Karpas-422 (cell line): ENCODE measurements around the gene EBI3. TPM values are rescaled to one million over a fixed set of nuclear protein-coding genes. Genes with fewer than 3 reads are reported as not detected.
"Not testable (repeated sequence)": the region's sequence is repeated elsewhere in the genome, so short reads cannot be mapped to it uniquely, and the experiment has no call there.

ENCODE experiments used
- DNase-seq: peaks from one replicate; pipeline ENCODE4 v3.0.0-alpha.2; 2015
- H2AFZ ChIP-seq: fragments of 200-600 bp; sonication (generic); 2 replicates; pipeline ENCODE4 v1.6.1; 2014; ENCODE audit warnings: antibody characterized with exemption, low read length, mixed read lengths
- H3K27ac ChIP-seq: fragments of 200-600 bp; sonication (generic); 2 replicates; pipeline ENCODE4 v1.5.1; 2014; ENCODE audit warnings: mild to moderate bottlenecking, low read length, moderate library complexity
- H3K27me3 ChIP-seq: fragments of 200-600 bp; sonication (generic); 2 replicates; pipeline ENCODE4 v1.6.1; 2014; ENCODE audit warnings: low read length, mixed read lengths
- H3K36me3 ChIP-seq: fragments of 200-600 bp; sonication (generic); 2 replicates; pipeline ENCODE4 v1.6.1; 2014; ENCODE audit warnings: low read length, mixed read lengths; ENCODE audit not compliant: insufficient read depth
- H3K4me1 ChIP-seq: fragments of 200-600 bp; sonication (generic); 2 replicates; pipeline ENCODE4 v1.6.1; 2014; ENCODE audit warnings: mild to moderate bottlenecking, low read length, mixed read lengths
- H3K4me2 ChIP-seq: fragments of 200-600 bp; sonication (generic); 2 replicates; pipeline ENCODE4 v1.6.1; 2014; ENCODE audit warnings: low read length, low read depth, mild to moderate bottlenecking; ENCODE audit not compliant: poor library complexity, severe bottlenecking
- H3K4me3 ChIP-seq: fragments of 200-600 bp; sonication (generic); 2 replicates; pipeline ENCODE4 v1.5.1; 2014; ENCODE audit warnings: mild to moderate bottlenecking, antibody characterized with exemption, low read length, mixed read lengths
- H3K79me2 ChIP-seq: fragments of 200-600 bp; sonication (generic); 2 replicates; pipeline ENCODE4 v1.6.1; 2014; ENCODE audit warnings: mild to moderate bottlenecking, low read length, mixed read lengths
- H3K9ac ChIP-seq: fragments of 200-600 bp; sonication (generic); 2 replicates; pipeline ENCODE4 v1.6.0; 2014; ENCODE audit warnings: low read length
- H3K9me2 ChIP-seq: fragments of 200-600 bp; sonication (generic), shearing (Covaris generic); replicated peaks from 2 replicates; pipeline ENCODE4 v1.6.0; 2014; ENCODE audit warnings: mild to moderate bottlenecking, low read length, moderate library complexity; ENCODE audit not compliant: insufficient read depth
- H3K9me3 ChIP-seq: fragments of 300-700, 200-600 bp; sonication (generic); 2 replicates; pipeline ENCODE4 v1.6.1; 2014; ENCODE audit warnings: low read length, mixed read lengths
- H4K20me1 ChIP-seq: fragments of 200-600 bp; sonication (generic); 2 replicates; pipeline ENCODE4 v1.6.1; 2014; ENCODE audit warnings: mild to moderate bottlenecking, antibody characterized with exemption, low read length, low read depth; ENCODE audit not compliant: insufficient read depth
- total RNA-seq: library from RNA; depleted of rRNA; stranded (reverse); fragments of >200 nt; shearing (Covaris generic); gene quantifications from 2 replicates; pipeline ENCODE4 v1.2.3, GENCODE V29; 2014; ENCODE audit warnings: low replicate concordance; rRNA removed

EBI3 gene
- total RNA-seq, 1 experiment from 2014 or later: not detected

DNA sequence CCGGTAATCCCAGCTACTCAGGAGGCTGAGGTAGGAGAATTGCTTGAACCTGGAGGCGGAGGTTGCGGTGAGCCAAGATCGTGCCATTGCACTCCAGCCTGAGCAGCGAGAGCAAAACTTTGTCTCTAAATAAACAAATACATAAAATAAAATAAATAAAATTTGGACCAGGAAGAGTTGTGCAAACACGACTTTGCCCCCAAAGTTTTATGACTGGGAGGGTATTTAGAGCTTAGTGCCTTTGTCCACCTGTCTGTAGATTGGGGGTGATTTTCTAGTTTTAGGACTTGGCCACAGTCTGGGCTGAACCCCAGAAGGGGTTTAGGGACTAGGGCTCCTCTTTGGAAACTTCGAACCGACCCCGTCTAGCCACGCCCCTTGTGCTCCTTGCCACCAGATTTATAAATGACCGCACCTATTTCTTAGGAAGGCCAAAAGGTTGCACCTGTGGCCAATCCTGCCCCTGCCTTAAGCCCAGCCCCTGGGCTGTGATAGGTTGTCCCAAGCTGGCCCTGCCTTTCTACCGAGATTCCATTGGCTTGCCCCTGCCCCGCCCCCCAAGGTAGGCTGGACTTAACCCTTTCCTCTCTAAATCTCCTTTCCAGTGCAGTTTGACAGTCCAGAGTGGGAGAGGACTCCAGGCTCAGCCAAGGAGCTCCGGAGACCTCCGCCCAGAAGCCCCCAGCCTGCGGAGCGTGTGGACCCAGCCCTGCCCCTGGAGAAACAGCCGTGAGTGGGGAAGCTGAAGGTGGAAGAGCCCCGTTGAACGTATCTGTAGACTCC, 55.0 kb downstream of the EBI3 start:
- no peaks in the 10 kb centered on the region for H4K20me1 ChIP-seq
- no peak overlapping the region for H3K4me2 ChIP-seq
- H3K9ac ChIP-seq: no peak overlapping the region
- H3K79me2 ChIP-seq: no peaks in the 10 kb centered on the region
- no peaks in the 10 kb centered on the region for H3K9me2 ChIP-seq
- H3K9me3 ChIP-seq: no peaks in the 10 kb centered on the region
- no peak overlapping the region for H3K27ac ChIP-seq
- no peak overlapping the region for H3K4me3 ChIP-seq
- no peaks in the 10 kb centered on the region for H3K27me3 ChIP-seq
- peak; percentile 81 for DNase-seq
- no peaks in the 10 kb centered on the region for H3K4me1 ChIP-seq
- no peak overlapping the region for H2AFZ ChIP-seq
- no peaks in the 10 kb centered on the region for H3K36me3 ChIP-seq

DNA sequence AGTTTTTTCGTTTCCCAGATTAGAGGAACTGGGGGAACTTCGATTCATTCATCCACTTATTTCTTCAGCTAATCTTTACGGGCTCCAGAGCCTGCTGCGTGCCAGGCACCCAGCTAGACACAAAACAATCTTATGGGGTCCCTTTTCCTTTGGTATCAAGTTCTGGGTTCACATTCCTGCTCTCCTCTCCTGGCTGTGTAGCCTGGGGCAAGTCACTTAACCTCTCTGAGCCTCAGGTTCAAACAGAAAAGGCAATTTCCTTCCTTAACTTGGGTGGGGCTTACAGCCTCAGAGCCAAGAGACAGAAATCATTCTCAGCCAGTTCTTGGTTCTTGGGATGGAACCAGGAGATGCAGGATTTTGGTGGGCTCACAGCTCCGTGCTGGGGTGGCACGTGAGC, 55.7 kb downstream of the EBI3 start:
- no peaks in the 10 kb centered on the region for H3K36me3 ChIP-seq
- no peaks in the 10 kb centered on the region for H3K27me3 ChIP-seq
- DNase-seq: no peak
- no peaks in the 10 kb centered on the region for H3K9me3 ChIP-seq
- H3K9ac ChIP-seq: no peak overlapping the region
- no peaks in the 10 kb centered on the region for H4K20me1 ChIP-seq
- H3K4me3 ChIP-seq: no peak overlapping the region
- no peak overlapping the region for H2AFZ ChIP-seq
- no peak overlapping the region for H3K4me2 ChIP-seq
- H3K4me1 ChIP-seq: no peaks in the 10 kb centered on the region
- no peaks in the 10 kb centered on the region for H3K9me2 ChIP-seq
- no peak overlapping the region for H3K27ac ChIP-seq
- no peaks in the 10 kb centered on the region for H3K79me2 ChIP-seq

DNA sequence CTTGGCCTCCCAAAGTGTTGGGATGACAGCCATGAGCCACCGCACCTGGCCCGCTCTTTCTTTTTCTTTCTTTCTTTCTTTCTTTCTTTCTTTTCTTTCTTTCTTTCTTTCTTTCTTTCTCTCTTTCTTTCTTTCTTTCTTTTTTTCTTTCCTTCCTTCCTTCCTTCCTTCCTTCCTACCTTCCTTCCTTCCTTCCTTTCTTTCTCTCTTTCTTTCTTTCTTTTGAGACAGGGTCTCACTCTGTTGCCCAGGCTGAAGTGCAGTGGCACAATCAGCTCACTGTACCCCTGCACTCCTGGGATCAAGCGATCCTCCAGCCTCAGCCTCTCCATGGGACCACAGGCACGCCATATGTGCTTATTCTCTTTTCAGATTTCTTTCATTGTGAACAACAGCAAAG, 56.8 kb downstream of the EBI3 start:
- not testable (repeated sequence) for H3K79me2 ChIP-seq, H3K4me2 ChIP-seq, H3K9ac ChIP-seq, H3K4me3 ChIP-seq, H4K20me1 ChIP-seq, H3K9me3 ChIP-seq, H3K27me3 ChIP-seq, H2AFZ ChIP-seq, H3K4me1 ChIP-seq, H3K27ac ChIP-seq, H3K36me3 ChIP-seq, H3K9me2 ChIP-seq
- DNase-seq: peak; percentile 29

Other genes starting within 250 kb of the EBI3 start
- 1,644 and 3,073 TPM in 2 replicates for gene EEF2, start 244.1 kb upstream of the EBI3 start, total RNA-seq
- 17.3 and 55.1 TPM in 2 replicates for gene PIAS4, start 221.8 kb upstream of the EBI3 start, total RNA-seq
- gene ZBTB7A, start 162.6 kb upstream of the EBI3 start, total RNA-seq: 7.2 and 29.3 TPM in 2 replicates
- 106 and 270 TPM in 2 replicates for gene MAP2K2, start 105.4 kb upstream of the EBI3 start, total RNA-seq
- gene CREB3L3, start 75.9 kb upstream of the EBI3 start, total RNA-seq: not detected in 2 replicates
- 23.0 and 40.3 TPM in 2 replicates for gene SIRT6, start 47.0 kb upstream of the EBI3 start, total RNA-seq
- gene ANKRD24, start 46.8 kb upstream of the EBI3 start, total RNA-seq: 0.71 and 1.1 TPM in 2 replicates
- 5.6 and 16.7 TPM in 2 replicates for gene YJU2, start 17.6 kb downstream of the EBI3 start, total RNA-seq
- gene SHD, start 49.7 kb downstream of the EBI3 start, total RNA-seq: 0.61 TPM in 1 of 2 replicates, not detected in the other
- not detected in 2 replicates for gene TMIGD2, start 72.9 kb downstream of the EBI3 start, total RNA-seq
- gene FSD1, start 75.1 kb downstream of the EBI3 start, total RNA-seq: not detected in 2 replicates
- gene STAP2, start 109.3 kb downstream of the EBI3 start, total RNA-seq: 0.43 and 0.86 TPM in 2 replicates
- gene MPND, start 114.0 kb downstream of the EBI3 start, total RNA-seq: 5.3 and 9.5 TPM in 2 replicates
- 12.8 and 13.4 TPM in 2 replicates for gene SH3GL1, start 171.0 kb downstream of the EBI3 start, total RNA-seq
- 7.8 and 50.7 TPM in 2 replicates for gene CHAF1A, start 173.1 kb downstream of the EBI3 start, total RNA-seq
- 90.9 and 112 TPM in 2 replicates for gene UBXN6, start 228.3 kb downstream of the EBI3 start, total RNA-seq
- 49.9 and 81.2 TPM in 2 replicates for gene HDGFL2, start 242.8 kb downstream of the EBI3 start, total RNA-seq